ENCODE data around the gene DNAH11. TPM values are rescaled to one million over a fixed set of nuclear protein-coding genes. Genes with fewer than 3 reads are reported as not detected.

DNAH11 gene
- total and polyA plus RNA-seq, 4 donors = 0.05 to 0.50 (median 0.11) TPM

DNA sequence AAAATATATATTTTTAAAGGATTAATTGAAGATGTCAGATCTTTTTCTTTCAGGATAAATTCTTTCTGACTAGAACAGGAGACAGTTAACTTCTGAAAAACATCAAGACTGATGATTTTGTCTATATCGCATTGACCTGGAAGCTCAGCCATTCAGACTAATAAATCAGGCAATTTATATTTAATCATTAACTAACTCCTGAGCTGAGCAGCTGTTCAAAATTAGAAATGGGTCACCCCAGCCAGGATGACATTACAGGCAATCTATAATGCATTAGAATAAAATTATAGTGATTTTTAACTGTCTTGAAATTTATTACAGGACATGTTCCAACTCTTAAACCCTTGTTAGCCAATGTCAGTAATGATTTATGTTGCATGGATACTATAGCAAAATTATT is 263.0 kb downstream of the DNAH11 start:
- no peaks in the 10 kb centered on the region for H3K36me3 ChIP-seq (ENCODE audit: control insufficient read depth in 4 of 4, insufficient read depth in 3 of 4, low read depth in 1 of 4, low read length in 3 of 4)
- 43% methylated on average over 1 of the region's 1 CpG for WGBS
- TF ChIP-seq HNF4A (conservative IDR thresholded peaks at IDR 0.05) = no peak
- TF ChIP-seq RXRA (IDR thresholded peaks at IDR 0.05) = no peak
- TF ChIP-seq, protein P1, sequence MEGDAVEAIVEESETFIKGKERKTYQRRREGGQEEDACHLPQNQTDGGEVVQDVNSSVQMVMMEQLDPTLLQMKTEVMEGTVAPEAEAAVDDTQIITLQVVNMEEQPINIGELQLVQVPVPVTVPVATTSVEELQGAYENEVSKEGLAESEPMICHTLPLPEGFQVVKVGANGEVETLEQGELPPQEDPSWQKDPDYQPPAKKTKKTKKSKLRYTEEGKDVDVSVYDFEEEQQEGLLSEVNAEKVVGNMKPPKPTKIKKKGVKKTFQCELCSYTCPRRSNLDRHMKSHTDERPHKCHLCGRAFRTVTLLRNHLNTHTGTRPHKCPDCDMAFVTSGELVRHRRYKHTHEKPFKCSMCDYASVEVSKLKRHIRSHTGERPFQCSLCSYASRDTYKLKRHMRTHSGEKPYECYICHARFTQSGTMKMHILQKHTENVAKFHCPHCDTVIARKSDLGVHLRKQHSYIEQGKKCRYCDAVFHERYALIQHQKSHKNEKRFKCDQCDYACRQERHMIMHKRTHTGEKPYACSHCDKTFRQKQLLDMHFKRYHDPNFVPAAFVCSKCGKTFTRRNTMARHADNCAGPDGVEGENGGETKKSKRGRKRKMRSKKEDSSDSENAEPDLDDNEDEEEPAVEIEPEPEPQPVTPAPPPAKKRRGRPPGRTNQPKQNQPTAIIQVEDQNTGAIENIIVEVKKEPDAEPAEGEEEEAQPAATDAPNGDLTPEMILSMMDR (IDR thresholded peaks at IDR 0.05; ENCODE audit: low read depth, low read length, missing input control) = no peak
- TF ChIP-seq, protein P2, sequence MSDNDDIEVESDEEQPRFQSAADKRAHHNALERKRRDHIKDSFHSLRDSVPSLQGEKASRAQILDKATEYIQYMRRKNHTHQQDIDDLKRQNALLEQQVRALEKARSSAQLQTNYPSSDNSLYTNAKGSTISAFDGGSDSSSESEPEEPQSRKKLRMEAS (IDR thresholded peaks at IDR 0.05) = no peak
- TF ChIP-seq YY1 (IDR thresholded peaks at IDR 0.05) = no peak
- no peak for TF ChIP-seq FOXA2 (IDR thresholded peaks at IDR 0.05)
- no peak for TF ChIP-seq FOXA1 (IDR thresholded peaks at IDR 0.05)
- TF ChIP-seq, protein P3, sequence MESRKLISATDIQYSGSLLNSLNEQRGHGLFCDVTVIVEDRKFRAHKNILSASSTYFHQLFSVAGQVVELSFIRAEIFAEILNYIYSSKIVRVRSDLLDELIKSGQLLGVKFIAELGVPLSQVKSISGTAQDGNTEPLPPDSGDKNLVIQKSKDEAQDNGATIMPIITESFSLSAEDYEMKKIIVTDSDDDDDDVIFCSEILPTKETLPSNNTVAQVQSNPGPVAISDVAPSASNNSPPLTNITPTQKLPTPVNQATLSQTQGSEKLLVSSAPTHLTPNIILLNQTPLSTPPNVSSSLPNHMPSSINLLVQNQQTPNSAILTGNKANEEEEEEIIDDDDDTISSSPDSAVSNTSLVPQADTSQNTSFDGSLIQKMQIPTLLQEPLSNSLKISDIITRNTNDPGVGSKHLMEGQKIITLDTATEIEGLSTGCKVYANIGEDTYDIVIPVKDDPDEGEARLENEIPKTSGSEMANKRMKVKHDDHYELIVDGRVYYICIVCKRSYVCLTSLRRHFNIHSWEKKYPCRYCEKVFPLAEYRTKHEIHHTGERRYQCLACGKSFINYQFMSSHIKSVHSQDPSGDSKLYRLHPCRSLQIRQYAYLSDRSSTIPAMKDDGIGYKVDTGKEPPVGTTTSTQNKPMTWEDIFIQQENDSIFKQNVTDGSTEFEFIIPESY (IDR thresholded peaks at IDR 0.05) = no peak
- peaks cover 2 to 17% (median 6%) of the 10 kb centered on the region in 4 donors for H3K4me1 ChIP-seq (ENCODE audit: control insufficient read depth in 4 of 4, insufficient read depth in 4 of 4, low read length in 3 of 4)
- no peak overlapping the region for H3K27ac ChIP-seq (ENCODE audit: low read depth in 1 of 2, low read length in 2 of 2)
- H3K9ac ChIP-seq (ENCODE audit: low read depth in 1 of 2, low read length in 2 of 2) = no peak overlapping the region
- no peaks in the 10 kb centered on the region for H3K9me3 ChIP-seq (ENCODE audit: control insufficient read depth in 4 of 4, low read length in 3 of 4)
- no peaks in the 10 kb centered on the region for H3K27me3 ChIP-seq (ENCODE audit: control insufficient read depth in 4 of 4, insufficient read depth in 4 of 4, low read length in 3 of 4)
- no peak overlapping the region for H3K4me3 ChIP-seq (ENCODE audit: low read depth in 1 of 3, low read length in 3 of 3)
- no peak for DNase-seq (ENCODE audit: low spot score)

DNA sequence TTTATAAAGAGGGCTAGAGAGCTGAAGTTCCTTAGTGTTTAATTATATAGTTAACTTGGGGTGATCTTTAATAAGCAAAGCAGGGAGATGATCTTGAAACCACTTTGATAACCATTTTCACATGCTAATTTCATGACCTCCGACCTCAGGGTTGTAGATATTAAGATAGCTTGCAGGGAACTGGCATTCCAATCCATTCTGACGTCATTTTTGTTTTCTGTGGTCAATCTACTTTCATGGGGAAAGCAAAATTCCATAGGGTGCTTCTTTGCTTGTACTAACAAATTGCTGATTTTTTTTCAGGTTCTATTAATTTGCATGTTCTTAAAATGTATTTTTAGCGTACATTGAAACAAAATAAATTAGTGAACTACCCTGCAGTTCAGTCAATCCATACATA is 263.5 kb downstream of the DNAH11 start:
- WGBS = 71% methylated on average over 3 of the region's 3 CpGs
- Histone ChIP-seq H3K4me3 (ENCODE audit: low read depth in 1 of 3, low read length in 3 of 3) (no peak overlapping the region), H3K36me3 (ENCODE audit: control insufficient read depth in 4 of 4, insufficient read depth in 3 of 4, low read depth in 1 of 4, low read length in 3 of 4) (no peaks in the 10 kb centered on the region), H3K27me3 (ENCODE audit: control insufficient read depth in 4 of 4, insufficient read depth in 4 of 4, low read length in 3 of 4) (no peaks in the 10 kb centered on the region), H3K9me3 (ENCODE audit: control insufficient read depth in 4 of 4, low read length in 3 of 4) (no peaks in the 10 kb centered on the region), H3K27ac (ENCODE audit: low read depth in 1 of 2, low read length in 2 of 2) (no peak overlapping the region), H3K4me1 (ENCODE audit: control insufficient read depth in 4 of 4, insufficient read depth in 4 of 4, low read length in 3 of 4) (peaks cover 2 to 17% (median 6%) of the 10 kb centered on the region in 4 donors), H3K9ac (ENCODE audit: low read depth in 1 of 2, low read length in 2 of 2) (no peak overlapping the region)
- TF ChIP-seq GABPA (IDR thresholded peaks at IDR 0.05 in 1 of 2, conservative IDR thresholded peaks at IDR 0.05 in 1 of 2) (no peak), RAD21 (IDR thresholded peaks at IDR 0.05) (no peak), NR2F2 (IDR thresholded peaks at IDR 0.05) (no peak), HNF4G (IDR thresholded peaks at IDR 0.05) (no peak), TAF1 (conservative IDR thresholded peaks at IDR 0.05) (no peak), JUND (IDR thresholded peaks at IDR 0.05) (no peak), FOXA2 (IDR thresholded peaks at IDR 0.05) (no peak)
- TF ChIP-seq, protein P4, sequence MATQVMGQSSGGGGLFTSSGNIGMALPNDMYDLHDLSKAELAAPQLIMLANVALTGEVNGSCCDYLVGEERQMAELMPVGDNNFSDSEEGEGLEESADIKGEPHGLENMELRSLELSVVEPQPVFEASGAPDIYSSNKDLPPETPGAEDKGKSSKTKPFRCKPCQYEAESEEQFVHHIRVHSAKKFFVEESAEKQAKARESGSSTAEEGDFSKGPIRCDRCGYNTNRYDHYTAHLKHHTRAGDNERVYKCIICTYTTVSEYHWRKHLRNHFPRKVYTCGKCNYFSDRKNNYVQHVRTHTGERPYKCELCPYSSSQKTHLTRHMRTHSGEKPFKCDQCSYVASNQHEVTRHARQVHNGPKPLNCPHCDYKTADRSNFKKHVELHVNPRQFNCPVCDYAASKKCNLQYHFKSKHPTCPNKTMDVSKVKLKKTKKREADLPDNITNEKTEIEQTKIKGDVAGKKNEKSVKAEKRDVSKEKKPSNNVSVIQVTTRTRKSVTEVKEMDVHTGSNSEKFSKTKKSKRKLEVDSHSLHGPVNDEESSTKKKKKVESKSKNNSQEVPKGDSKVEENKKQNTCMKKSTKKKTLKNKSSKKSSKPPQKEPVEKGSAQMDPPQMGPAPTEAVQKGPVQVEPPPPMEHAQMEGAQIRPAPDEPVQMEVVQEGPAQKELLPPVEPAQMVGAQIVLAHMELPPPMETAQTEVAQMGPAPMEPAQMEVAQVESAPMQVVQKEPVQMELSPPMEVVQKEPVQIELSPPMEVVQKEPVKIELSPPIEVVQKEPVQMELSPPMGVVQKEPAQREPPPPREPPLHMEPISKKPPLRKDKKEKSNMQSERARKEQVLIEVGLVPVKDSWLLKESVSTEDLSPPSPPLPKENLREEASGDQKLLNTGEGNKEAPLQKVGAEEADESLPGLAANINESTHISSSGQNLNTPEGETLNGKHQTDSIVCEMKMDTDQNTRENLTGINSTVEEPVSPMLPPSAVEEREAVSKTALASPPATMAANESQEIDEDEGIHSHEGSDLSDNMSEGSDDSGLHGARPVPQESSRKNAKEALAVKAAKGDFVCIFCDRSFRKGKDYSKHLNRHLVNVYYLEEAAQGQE (IDR thresholded peaks at IDR 0.05) = no peak
- TF ChIP-seq, protein P3 (IDR thresholded peaks at IDR 0.05) = no peak
- no peak for DNase-seq (ENCODE audit: low spot score)

All from liver (tissue), 9 donors.